ENCODE data around the gene NFKBIB.
"Not testable (repeated sequence)": the region's sequence is repeated elsewhere in the genome, so short reads cannot be mapped to it uniquely, and the experiment has no call there.

Gene NFKBIB

GRCh38 chr19:38877781-38878574, 21.8 kb upstream of the NFKBIB start, which contains the start of gene RINL:
Gene RINL, minus strand, starts transcription at chr19:38878275. Its CDS starts 1,533 bp downstream, at chr19:38876742.
- DNase-seq: peak; percentile 16 to 26

GRCh38 chr19:38878575-38879399, 21.0 kb upstream of the NFKBIB start:
- DNase-seq: no peak

- DNase-seq: no peak
These were observed 20.4 kb upstream of the NFKBIB start for GRCh38 chr19:38879400-38879751.

- no peak for DNase-seq
These were observed 19.5 kb upstream of the NFKBIB start for GRCh38 chr19:38880076-38880881.

GRCh38 chr19:38880882-38881609, 18.7 kb upstream of the NFKBIB start:
- DNase-seq: no peak

GRCh38 chr19:38883286-38883685, 16.5 kb upstream of the NFKBIB start:
- no peak for DNase-seq

- DNase-seq: not testable (repeated sequence)
These were observed 15.1 kb upstream of the NFKBIB start for GRCh38 chr19:38884691-38885090.

- no peak for DNase-seq
These were observed 10.9 kb upstream of the NFKBIB start for GRCh38 chr19:38888876-38889275.

- no peak for DNase-seq
These were observed 10.0 kb upstream of the NFKBIB start for GRCh38 chr19:38889803-38890202.

GRCh38 chr19:38890686-38891085, 9.1 kb upstream of the NFKBIB start:
- no peak for DNase-seq

- no peak for DNase-seq
These were observed 8.0 kb upstream of the NFKBIB start for GRCh38 chr19:38891771-38892170.

GRCh38 chr19:38892841-38893240, 6.9 kb upstream of the NFKBIB start:
- no peak for DNase-seq

GRCh38 chr19:38893341-38893771, 6.4 kb upstream of the NFKBIB start:
- no peak for DNase-seq

- no peak for DNase-seq
These were observed 4.8 kb upstream of the NFKBIB start for GRCh38 chr19:38894968-38895367.

- no peak for DNase-seq
These were observed 852 bp upstream of the NFKBIB start for GRCh38 chr19:38898788-38899446.

- DNase-seq: peak in 1 of 2 donors; percentile 69
These were observed 447 bp downstream of the NFKBIB start for GRCh38 chr19:38900202-38900629.

GRCh38 chr19:38900743-38901190, 998 bp downstream of the NFKBIB start:
- DNase-seq: no peak

- no peak for DNase-seq
These were observed 1.9 kb downstream of the NFKBIB start for GRCh38 chr19:38901683-38902082.

GRCh38 chr19:38904581-38905539, 5.1 kb downstream of the NFKBIB start:
- DNase-seq: peak; percentile 53 to 63

- no peak for DNase-seq
These were observed 5.9 kb downstream of the NFKBIB start for GRCh38 chr19:38905620-38906019.
